ENCODE measurements around the gene HOXC5.

The HOXC5 gene

GRCh38 chr12:54047160-54047963 is 14.5 kb downstream of the HOXC5 start:
- DNase-seq (ENCODE audit: low read depth) = no peak

DNA sequence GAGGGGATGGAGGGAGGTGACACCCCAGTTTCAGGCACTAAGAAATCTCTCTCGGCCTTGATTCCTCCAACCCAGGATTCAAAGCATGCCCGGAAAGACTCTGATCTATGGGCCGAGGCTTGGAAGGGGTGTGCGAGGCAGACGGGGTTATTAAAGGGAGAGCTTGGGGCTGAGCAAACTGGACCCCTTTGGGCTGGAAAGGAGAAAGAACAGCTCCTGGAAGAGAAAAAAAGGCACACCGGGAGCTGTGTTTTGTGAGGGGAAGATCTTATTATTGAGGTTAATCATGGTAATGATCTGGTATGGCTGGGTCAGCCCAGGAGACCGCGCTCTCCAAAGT is 15.1 kb downstream of the HOXC5 start:
- DNase-seq (ENCODE audit: low read depth) = no peak

DNA sequence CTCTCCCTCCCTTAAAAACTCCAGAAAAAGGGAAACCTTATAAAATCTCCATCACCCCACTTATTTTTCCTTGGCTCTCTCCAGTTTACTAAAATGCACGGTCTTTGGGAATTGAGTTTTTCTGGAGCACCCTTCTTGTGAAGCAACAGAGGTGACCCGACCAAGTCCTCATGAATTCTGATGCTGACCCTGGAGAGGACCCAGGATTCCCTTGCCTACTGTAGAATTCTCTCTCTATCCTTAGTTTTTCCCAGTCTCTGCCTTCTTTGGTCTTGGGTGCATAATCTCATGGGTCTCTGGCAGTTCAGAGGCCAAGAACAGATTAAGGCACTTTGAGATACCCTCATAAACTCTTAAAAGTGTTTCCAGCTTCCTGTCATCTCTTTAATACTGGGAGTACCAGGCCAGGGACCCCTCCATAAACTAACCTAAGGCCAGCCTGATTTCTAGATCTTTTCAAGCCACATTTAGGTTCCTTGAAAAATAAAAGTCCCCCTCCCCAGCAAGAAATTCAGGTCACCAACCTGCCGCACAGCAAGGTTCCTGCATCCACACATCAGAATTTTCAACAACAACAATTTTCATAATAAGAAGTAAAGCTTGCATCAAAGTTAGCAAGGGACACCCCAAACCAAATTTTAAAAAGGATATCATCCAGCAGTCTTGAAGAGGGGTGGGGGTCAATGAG is 15.7 kb downstream of the HOXC5 start:
- DNase-seq (ENCODE audit: low read depth) = no peak

DNA sequence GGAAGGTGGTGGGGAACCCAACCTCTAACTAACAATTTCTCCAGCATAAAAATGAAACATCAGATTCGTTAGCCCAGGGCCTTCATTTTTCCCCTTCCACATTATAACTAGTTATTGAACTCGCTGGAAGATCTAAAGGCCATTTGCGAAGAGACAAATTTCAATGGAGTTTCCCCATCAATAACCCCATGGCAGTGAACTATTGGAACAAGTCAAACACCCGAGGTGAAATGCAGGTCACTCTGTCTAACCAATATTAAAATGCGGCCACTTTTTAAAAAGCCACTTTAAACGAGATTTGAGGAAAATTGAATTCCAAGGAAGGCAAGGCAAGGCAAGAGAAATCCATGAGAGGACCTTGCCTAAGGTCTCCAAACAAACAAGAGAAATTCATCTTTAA is 16.3 kb downstream of the HOXC5 start:
- no peak for DNase-seq (ENCODE audit: low read depth)

- no peak for DNase-seq (ENCODE audit: low read depth)
These were observed 17.6 kb downstream of the HOXC5 start for GRCh38 chr12:54050482-54050810.

DNA sequence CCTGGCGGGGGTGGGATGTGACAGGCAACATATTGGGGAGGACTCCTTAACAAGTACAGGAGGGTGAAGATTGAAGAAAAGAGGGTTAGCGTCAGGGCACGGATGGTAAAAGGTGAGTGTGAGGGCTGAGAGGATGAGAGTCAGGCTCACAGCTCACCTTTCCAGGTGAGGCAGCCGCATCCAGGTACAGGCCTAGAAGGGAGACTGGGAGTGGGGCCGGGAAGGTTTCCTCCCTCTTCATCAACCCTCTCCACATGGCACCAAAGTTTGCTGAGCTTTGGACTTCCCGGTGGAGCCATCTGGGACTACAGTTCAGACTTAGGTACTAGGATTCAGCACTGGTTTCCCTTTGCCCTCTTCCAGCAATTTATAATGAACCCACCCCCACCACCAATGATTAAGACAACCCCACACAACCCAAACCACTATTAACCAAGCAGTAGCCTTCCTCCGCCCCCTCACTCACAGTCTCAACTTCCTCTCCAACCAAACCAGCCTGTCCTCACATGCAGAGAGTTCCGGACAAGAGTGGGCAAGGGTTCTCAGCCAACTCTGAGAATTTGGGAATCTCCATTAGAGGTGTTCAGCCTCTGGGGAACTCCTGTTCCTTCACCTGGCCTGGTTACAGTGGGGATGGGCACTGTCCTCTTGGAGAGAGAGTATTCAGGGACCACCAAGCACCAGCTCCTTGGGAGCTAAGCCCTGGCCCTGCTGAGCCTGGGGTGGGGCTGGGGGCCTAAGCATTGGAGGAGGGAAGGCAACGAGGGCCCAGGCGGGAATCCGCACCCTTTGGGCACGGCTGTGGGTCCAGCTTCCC is 18.4 kb downstream of the HOXC5 start:
- no peak for DNase-seq (ENCODE audit: low read depth)

DNA sequence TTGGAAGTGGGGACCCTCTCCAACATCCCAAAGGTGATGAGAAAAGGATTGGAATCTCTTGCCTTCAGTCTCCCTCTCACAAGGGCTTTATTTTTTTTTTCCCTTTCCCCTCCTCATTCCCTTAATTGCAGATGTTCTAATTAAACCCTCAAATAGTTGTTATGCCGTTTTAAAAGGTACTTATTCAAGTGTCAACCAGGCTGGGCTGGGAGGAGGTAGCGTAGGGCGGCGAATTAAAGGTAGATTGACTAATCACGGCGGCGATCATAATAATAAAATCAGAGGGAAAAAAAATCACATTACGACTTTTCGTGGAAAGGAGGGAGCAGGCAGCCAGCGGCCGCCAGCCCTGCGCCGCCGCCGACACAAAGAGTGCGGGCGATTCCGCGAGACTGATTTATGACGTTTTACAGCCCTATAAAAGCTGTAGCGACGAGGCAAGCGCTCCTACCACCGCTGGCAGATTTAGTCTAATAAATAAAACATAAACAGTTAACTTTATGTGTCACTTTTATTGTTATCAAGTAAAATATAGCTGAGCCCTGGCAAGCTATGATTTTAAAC is 19.1 kb downstream of the HOXC5 start:
- no peak for DNase-seq (ENCODE audit: low read depth)

DNA sequence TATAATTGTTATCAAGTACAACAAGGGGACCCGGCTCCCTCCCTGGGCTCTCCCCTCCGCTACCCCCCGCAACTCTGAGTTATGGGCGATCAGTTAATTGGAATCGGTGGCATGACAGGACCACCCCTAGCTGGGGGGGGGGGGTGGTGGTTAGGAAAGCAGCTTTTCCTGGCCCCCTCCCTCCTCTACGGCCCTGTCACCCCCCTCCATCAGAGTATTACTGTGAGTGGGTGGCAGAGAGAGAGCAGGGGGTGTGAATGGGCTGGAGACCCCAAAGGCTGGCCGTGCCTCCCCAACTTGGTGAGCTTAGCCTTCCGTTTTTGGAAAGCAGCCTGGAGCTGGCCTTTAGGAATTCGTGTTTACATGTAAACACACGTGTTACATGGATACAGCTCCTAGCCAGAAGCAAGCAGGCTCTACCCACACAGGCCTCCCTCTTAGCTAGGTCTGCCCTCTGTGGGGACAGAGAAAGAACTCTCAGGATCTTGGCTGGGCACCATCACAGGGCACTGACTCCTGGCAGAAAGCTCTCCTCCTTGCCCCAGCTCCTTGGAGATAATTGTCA is 19.7 kb downstream of the HOXC5 start:
- DNase-seq (ENCODE audit: low read depth) = no peak

DNA sequence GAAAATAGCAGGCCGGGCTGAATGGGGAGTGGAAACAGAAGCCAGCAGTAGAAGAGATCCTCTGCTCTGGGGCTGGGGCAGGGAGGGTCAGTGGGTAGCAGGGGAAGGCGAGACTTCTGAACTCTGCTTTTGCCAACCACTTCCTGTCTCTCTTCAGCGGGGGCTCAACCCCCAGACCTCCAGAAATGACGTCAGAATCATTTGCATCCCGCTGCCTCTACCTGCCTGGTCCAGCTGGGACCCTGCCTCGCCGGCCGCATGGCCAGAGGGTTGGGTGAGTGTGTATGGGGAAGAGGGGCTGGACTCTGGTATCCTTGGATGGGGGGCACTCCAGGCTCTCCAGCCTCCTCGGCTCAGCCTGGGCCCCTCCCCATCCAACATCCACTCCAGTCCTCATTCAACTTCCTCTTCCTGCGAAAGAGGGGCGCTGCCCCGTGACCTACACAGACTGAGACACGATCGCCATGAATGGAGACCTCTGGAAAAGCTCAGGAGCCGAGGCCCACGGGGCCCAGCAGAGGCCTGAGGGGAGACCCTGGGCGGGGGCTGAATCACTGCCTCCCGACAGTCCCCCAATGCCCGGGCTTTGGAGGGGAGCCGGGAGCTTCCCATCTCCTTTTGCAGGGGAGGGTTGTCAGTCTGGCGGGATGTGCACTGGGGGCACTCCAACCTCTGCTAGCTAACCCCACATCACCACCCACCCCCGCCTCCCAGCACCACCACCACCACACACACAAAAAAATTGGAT is 20.3 kb downstream of the HOXC5 start:
- DNase-seq (ENCODE audit: low read depth) = no peak

- DNase-seq (ENCODE audit: low read depth) = no peak
These were observed 21.2 kb downstream of the HOXC5 start, which contains the start of gene HOXC4 for GRCh38 chr12:54053751-54054741. Gene HOXC4, plus strand, starts transcription at chr12:54053835. Its CDS starts 88 bp downstream, at chr12:54053923.

DNA sequence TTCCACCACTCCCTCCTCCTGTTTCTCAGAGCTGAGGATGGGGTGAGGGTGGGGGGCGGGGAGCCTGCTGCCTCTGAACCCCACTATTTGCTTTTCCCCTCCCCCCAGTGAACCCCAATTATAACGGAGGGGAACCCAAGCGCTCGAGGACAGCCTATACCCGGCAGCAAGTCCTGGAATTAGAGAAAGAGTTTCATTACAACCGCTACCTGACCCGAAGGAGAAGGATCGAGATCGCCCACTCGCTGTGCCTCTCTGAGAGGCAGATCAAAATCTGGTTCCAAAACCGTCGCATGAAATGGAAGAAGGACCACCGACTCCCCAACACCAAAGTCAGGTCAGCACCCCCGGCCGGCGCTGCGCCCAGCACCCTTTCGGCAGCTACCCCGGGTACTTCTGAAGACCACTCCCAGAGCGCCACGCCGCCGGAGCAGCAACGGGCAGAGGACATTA is 21.9 kb downstream of the HOXC5 start:
- no peak for DNase-seq (ENCODE audit: low read depth)

GRCh38 chr12:54055552-54055951 is 22.7 kb downstream of the HOXC5 start:
- no peak for DNase-seq (ENCODE audit: low read depth)

DNA sequence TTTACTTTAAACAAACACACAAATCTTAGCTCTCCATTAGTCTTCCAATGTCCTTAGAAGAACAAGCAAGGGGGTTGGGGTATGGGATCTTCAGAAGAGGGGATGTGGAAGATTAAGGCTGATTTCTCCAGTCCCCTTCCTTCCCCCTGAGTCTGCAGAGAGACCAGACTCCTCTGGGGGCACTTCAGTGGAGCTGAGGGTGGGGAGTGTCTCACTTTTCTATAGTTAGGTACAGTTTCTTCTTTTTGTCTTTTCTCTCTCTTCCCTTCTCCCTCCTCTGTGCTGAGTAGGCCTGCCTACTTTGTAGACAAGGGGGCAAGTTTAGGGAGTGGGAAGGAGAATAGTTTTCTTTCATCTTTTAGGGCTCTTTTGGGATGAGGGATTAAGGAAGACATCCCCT is 23.3 kb downstream of the HOXC5 start:
- DNase-seq (ENCODE audit: low read depth) = no peak

DNA sequence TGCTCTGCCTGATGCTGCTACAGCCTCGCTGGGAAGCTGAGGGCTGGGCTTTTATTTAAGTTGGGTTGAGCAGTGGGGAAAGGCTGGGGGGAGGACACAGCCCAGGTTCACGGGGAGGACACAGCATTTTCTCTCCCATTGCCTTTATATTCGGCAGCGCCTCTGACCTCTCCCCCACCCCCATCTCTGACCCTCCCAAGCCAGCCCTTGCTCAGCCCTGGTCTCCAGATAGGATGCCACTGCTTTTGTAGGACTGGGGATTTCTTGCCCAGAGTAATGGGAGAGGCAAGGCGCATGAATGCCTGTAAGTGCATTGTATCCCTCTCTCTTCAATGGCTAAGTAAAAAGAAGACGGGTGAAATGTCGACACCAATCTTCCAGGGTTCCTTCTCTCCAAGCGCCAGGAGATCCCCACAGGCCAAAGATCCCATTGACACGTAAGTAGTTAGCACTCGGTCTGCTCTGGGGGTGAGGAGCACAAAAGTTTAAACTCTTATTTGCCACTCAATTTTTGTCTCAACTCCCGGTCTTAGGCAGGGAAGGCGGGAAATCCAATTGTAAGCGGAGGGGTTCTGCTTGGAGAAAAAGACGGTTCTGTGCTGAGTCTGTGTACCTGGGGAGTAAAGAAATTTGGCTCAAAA is 25.4 kb downstream of the HOXC5 start:
- DNase-seq (ENCODE audit: low read depth) = no peak

DNA sequence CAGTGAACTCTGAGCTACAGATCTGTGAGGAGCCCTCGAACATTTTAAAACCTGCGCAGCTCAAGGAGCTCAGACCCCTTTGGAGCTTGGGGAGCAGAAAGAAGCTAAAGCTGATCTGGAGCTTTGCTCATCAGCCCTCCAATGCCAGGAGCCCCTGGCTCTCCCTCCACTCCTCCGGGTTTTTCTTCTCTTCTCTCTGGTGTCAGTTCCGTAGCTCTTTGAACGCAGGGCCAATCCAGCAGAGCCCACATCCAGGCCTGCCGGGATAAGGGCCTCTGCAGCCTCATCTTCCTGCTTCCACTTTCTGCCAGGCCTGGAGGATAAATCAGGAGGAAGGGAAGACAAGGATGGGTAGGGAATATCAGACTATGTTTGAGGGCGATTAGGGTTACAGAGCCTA is 26.8 kb downstream of the HOXC5 start:
- DNase-seq (ENCODE audit: low read depth) = no peak

DNA sequence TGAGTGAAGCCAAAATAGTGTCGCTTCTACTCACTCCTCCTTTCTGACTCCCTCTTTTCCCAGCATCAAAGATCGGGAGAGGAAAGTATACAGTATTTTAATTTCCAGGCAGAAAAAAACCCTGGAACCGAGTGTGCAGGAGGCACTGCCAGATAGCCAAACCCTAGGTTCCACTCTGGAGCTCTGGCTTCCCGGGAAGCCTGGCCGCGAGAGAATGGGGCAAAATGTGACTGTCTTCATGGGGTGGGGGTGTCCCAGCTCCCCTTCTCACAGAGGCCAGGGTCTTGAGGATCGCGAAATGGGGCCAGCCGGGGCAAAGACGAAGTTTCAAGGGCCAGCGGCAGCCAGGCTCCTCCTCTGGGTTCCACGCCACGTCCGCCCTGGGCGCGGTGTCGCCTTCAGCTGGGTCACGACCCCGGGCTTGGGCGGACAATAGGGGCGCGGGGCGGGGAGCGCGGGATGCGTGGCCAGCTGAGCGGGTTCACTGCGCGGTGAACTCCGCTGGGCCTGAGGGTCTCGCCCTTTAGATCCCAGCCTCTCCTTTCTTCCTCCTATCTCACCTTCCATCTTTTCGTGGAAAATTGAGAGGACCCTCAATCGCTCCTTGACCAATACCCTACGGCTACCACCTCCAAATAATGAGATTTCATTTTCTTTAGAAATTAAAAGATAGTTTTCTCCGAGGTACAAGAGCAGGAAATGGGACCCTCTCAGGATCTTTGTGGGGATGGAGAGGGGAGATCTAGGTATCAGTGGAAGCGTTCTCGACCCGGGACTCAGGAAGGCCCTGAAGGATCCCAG is 27.5 kb downstream of the HOXC5 start:
- DNase-seq (ENCODE audit: low read depth) = no peak

DNA sequence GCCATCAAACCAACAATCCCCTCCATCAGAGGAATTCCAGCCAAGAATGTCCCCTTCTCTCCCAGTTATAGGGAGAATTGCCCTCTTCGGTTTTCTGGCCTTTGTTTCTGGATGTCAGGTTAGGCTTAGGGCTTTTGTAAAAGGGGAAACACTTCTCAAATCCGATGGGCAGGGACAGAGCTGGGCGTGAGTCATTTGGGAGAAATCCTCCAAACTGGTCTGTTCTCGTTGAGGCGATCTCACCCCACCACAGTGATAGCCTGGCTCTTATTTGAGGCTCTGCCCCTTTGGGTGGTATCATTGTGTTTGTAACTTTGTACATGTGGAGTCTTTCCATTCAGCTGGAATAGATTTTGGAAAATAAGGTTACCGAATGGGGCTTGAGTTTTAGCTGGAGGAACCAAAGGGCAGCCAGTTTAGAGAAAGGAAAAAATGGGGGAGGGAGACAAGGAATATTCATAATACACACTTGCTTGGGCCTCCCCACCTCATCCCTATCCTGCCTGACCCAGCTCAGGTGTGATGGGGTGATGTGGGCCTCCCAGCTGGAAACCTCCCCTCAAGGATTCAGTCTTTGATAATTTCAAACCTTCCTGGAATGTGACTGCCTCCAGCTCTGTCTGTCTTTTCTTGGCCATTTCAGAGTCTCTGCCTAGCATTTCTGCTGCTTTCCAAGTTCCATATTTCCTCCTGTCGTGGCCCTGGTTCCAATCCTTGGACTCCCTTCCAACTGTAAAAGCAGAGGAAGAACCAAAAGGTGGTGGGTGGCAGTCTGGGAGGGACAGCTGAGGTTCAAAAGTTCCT is 28.3 kb downstream of the HOXC5 start:
- DNase-seq (ENCODE audit: low read depth) = no peak

DNA sequence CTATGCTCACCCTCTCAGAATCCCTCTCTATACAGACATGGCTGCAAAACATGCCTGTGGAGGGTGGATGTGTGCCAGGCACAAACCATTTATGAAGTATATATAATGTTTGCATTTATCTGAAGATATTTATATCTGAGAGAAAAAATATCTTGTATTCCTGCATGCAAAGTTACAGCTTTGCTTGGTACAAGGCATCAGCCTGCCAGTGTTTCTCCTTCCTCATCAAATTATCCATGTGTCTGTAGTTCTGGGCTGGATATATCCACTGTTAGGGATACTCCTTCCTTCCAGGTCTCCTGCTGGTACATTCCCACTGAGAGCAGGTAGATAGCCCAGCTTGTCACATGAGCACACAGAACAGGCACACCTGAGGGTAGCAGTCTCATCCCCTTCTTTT is 32.8 kb downstream of the HOXC5 start:
- no peak for DNase-seq (ENCODE audit: low read depth)

Data from HS-5 (cell line).